Measurements from ENCODE around the gene ACAP1.

Gene ACAP1

DNA sequence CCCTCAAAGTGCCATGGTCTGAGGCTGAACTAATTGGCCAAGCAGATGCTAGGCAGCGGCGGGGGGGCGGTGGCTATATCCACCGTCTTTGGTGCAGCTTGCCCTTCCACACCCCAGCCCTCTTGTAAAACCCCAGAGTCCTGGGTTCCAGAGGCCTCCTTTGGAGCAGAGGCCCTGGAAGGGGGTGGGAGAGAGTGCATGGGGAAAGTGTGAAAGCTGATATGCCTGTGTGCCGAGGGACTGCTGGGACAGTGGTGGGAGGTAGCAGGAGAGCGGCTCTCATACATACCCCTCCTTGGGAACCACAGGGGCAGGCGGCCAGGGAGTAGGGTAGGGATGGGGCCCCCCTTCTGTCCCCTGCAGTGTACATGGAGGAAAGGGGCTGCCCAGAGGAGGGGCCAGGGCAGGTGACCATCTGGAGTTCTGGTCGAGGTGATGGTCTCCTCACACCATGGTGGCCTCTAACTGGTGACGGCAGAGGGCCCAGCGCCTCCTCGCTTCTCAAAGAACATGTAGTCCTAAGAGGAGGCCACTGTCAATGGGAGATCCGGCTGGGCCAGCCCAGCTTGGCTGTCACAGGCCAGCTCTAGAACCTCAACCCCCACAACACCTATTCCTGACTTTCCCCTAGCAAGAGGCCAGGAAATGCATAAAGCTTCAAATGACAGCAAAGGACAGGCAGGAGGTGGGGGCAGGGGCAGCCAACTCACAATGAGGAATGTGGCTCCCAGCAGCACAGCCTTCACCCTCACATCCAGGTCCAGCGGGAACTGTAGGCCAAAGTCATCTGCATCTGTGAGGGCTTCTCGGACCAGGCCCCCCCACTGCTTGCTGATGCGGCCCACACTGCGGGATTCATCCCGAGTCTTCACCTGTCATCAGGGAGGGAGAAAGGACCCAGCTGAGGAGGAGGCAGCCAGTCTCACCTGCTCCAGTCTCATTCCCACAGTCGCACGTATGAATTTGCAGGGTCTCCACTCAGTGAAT, 53.9 kb downstream of the ACAP1 start:
- ATAC-seq (ENCODE audit: low read depth): no peak

DNA sequence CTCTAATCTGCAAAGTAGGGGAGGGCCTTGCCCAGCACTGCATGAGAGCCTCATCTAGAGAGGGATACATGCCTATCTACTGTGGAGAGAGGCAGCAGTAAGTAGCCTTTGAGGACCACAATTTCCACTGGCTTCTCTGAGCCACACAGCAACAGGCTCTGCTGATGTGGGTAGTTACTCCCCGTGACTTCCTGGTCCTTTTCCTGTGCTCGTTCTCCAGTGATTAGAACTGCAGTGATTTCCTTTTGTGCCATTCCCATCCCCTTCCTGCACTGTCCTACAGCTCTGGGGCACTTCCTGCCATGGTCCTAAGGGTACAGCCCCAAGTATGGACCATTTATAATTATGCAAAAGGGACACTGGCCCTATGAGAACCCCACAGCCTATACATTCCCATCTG, 55.0 kb downstream of the ACAP1 start:
- H3K4me1 ChIP-seq (ENCODE audit: insufficient read depth, poor library complexity, severe bottlenecking): no peaks in the 10 kb centered on the region
- peaks cover 50% of the 10 kb centered on the region for H3K36me3 ChIP-seq (ENCODE audit: low read depth)
- TF ChIP-seq, protein P1, sequence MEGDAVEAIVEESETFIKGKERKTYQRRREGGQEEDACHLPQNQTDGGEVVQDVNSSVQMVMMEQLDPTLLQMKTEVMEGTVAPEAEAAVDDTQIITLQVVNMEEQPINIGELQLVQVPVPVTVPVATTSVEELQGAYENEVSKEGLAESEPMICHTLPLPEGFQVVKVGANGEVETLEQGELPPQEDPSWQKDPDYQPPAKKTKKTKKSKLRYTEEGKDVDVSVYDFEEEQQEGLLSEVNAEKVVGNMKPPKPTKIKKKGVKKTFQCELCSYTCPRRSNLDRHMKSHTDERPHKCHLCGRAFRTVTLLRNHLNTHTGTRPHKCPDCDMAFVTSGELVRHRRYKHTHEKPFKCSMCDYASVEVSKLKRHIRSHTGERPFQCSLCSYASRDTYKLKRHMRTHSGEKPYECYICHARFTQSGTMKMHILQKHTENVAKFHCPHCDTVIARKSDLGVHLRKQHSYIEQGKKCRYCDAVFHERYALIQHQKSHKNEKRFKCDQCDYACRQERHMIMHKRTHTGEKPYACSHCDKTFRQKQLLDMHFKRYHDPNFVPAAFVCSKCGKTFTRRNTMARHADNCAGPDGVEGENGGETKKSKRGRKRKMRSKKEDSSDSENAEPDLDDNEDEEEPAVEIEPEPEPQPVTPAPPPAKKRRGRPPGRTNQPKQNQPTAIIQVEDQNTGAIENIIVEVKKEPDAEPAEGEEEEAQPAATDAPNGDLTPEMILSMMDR (IDR thresholded peaks at IDR 0.05; ENCODE audit: poor library complexity, severe bottlenecking): no peak
- no peak for DNase-seq (ENCODE audit: low spot score)
- no peaks in the 10 kb centered on the region for H3K9me3 ChIP-seq (ENCODE audit: severe bottlenecking)
- no peak for ATAC-seq (ENCODE audit: low read depth)
- H3K27ac ChIP-seq (ENCODE audit: poor library complexity, severe bottlenecking): no peak overlapping the region
- no peaks in the 10 kb centered on the region for H3K27me3 ChIP-seq (ENCODE audit: insufficient read depth, poor library complexity, severe bottlenecking)
- no peak overlapping the region for H3K4me3 ChIP-seq (ENCODE audit: severe bottlenecking)

More for the DNA sequence above, 53.9 kb downstream of the ACAP1 start:
- TF ChIP-seq, protein P1 (IDR thresholded peaks at IDR 0.05; ENCODE audit: poor library complexity, severe bottlenecking): no peak
- Histone ChIP-seq H3K36me3 (ENCODE audit: low read depth) (peaks cover 50% of the 10 kb centered on the region), H3K27me3 (ENCODE audit: insufficient read depth, poor library complexity, severe bottlenecking) (no peaks in the 10 kb centered on the region), H3K9me3 (ENCODE audit: severe bottlenecking) (no peaks in the 10 kb centered on the region), H3K4me3 (ENCODE audit: severe bottlenecking) (no peak overlapping the region), H3K27ac (ENCODE audit: poor library complexity, severe bottlenecking) (no peak overlapping the region), H3K4me1 (ENCODE audit: insufficient read depth, poor library complexity, severe bottlenecking) (no peaks in the 10 kb centered on the region)
- no peak for DNase-seq (ENCODE audit: low spot score)

DNA sequence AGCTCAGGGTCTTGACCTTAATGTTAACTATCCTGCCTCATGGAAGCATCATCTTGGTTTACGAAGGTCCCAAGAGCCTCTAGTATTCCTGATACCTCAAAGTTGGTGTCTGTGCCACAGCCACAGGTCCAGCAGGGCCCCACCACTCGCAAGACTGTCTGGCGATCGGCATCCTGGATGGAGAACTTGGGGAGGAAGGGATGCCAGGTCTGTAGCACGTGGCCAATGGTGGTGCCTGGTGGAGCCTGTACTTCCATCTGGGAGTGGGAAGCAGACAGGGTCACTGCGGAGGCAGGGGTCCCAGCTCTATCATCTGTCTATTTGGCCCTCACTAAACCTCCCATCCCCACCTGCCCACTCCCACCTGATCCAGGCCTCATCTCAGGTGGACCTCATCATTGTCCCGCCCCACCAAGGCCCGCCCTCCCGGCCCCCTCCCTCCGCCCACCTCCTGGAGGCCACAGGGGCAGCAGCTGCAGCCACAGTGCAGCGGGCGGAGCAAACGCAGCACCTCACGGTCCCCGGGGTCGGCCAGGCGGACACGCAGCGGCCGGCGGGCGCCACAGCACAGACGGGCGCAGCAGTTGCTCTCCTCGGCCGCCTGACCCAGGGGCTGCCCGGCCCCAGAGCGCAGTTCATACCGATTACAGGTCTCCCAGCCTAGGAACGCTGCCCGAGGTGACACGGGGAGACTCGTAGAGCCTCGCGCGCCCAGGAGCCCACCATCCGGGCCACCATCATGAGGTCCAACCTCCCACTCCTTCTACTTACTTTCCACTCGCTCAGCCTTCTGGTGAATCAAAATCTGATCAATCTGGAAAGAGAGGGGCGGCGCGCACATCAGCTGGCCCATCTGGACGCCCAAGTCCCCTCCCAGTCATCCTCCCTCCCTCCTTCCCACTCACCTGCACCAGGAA, 56.6 kb downstream of the ACAP1 start:
- peaks cover 48% of the 10 kb centered on the region for H3K36me3 ChIP-seq (ENCODE audit: low read depth)
- DNase-seq (ENCODE audit: low spot score): peak; percentile 59
- H3K27me3 ChIP-seq (ENCODE audit: insufficient read depth, poor library complexity, severe bottlenecking): no peaks in the 10 kb centered on the region
- H3K9me3 ChIP-seq (ENCODE audit: severe bottlenecking): no peaks in the 10 kb centered on the region
- no peak for ATAC-seq (ENCODE audit: low read depth)
- peak overlapping the region; percentile 76 for H3K4me3 ChIP-seq (ENCODE audit: severe bottlenecking)
- peak overlapping the region; percentile 73 for H3K27ac ChIP-seq (ENCODE audit: poor library complexity, severe bottlenecking)
- no peaks in the 10 kb centered on the region for H3K4me1 ChIP-seq (ENCODE audit: insufficient read depth, poor library complexity, severe bottlenecking)
- TF ChIP-seq, protein P1 (IDR thresholded peaks at IDR 0.05; ENCODE audit: poor library complexity, severe bottlenecking): no peak

DNA sequence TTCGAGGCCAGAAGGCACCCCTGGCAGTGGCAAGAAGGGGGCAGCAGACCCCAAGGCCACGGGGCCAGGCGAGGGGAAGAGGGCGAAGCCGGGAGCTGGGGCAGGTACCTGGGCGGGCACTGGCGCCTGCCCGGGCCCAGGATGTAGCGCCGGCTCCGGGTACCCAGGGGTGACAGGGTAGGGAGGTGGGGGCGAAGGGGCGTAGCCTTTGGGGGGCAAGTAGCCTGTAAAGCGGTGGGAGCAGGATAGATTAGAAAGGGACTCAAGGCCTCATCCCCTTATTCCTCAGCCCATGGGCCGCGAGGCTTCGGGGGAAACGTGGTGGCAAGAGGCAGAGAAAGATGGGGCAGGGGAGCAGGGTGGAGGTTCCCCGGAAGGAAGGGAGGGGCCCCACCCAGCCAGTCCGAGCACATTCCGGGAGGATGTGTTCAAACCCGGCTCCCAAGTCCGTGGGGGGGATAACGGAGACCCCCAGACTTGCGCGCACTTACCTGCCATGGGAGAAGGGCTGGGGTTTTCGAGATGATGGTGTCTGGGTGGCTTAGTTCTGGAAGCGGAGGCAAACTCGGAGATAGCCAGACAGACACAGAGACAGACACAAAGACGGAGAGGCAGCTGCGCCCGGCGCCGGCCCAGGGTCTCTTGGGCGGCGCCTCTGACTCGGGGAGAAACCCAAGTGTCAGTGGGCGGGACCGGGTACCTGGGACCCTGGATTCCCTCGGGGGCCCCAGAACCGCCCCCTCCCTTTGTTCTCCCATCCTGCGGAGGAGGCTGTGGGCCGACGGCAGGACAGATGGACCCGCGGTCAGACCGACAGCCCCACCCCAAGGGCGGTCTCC, 57.5 kb downstream of the ACAP1 start:
- peak; percentile 72 for DNase-seq (ENCODE audit: low spot score)
- H3K27ac ChIP-seq (ENCODE audit: poor library complexity, severe bottlenecking): peak overlapping the region; percentile 73

More for the DNA sequence above, 57.5 kb downstream of the ACAP1 start:
- H3K4me3 ChIP-seq (ENCODE audit: severe bottlenecking): peak overlapping the region; percentile 76
- H3K27me3 ChIP-seq (ENCODE audit: insufficient read depth, poor library complexity, severe bottlenecking): no peaks in the 10 kb centered on the region
- H3K36me3 ChIP-seq (ENCODE audit: low read depth): peaks cover 40% of the 10 kb centered on the region
- H3K9me3 ChIP-seq (ENCODE audit: severe bottlenecking): no peaks in the 10 kb centered on the region
- H3K4me1 ChIP-seq (ENCODE audit: insufficient read depth, poor library complexity, severe bottlenecking): no peaks in the 10 kb centered on the region
- TF ChIP-seq, protein P1 (IDR thresholded peaks at IDR 0.05; ENCODE audit: poor library complexity, severe bottlenecking): no peak
- ATAC-seq (ENCODE audit: low read depth): peak; percentile 58
